ENCODE measurements around the gene AGRN.

DNA sequence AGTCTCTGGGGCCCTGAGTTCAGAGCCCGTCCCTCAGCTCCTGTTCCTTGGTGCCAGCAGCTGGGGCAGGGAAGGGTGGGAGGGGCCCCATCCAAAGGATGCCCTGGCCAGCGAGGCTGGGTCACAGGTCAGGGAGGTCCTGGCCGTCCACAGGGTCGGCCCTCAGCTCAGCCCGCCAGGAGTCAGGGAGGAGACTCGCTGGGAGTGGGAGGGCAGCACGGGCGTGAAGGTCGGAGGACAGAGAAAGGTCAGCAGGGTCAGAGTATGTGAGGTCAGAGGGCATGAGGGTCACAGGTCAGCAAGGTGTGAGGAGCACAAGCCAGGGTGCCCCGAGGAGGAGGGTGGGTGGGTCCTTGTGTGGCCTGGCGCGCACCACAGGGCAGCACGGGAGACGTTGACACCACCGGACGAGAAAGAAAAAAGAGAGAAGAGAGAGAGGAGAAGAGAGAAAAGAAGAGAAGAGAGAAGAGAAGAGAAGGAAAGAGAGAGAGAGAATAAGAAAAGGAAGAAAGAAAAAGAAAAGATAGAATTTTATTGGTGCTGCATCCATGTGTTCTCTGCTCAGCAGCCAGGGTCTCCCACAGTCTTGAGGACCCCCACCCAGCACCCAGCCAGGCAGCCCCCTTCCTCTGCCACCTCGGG lies 45.1 kb upstream of the AGRN start:
- TF ChIP-seq, protein P1, sequence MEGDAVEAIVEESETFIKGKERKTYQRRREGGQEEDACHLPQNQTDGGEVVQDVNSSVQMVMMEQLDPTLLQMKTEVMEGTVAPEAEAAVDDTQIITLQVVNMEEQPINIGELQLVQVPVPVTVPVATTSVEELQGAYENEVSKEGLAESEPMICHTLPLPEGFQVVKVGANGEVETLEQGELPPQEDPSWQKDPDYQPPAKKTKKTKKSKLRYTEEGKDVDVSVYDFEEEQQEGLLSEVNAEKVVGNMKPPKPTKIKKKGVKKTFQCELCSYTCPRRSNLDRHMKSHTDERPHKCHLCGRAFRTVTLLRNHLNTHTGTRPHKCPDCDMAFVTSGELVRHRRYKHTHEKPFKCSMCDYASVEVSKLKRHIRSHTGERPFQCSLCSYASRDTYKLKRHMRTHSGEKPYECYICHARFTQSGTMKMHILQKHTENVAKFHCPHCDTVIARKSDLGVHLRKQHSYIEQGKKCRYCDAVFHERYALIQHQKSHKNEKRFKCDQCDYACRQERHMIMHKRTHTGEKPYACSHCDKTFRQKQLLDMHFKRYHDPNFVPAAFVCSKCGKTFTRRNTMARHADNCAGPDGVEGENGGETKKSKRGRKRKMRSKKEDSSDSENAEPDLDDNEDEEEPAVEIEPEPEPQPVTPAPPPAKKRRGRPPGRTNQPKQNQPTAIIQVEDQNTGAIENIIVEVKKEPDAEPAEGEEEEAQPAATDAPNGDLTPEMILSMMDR (IDR thresholded peaks at IDR 0.05): no peak
- TF ChIP-seq POLR2A (IDR thresholded peaks at IDR 0.05): no peak
